Stimulated activated CD8-positive, alpha-beta memory T cell treated with anti-CD3 and anti-CD28 coated beads, Interleukin-2, amount 100 ng/mL, for 1 hour (primary cell): ENCODE results near the gene CTSD.

ENCODE experiments used
- DNase-seq, 2 donors: peaks; one replicate each; pipeline ENCODE4 v3.0.0-alpha.2; 2020; ENCODE audit warnings: low read depth in 2 of 2

The CTSD gene

DNA sequence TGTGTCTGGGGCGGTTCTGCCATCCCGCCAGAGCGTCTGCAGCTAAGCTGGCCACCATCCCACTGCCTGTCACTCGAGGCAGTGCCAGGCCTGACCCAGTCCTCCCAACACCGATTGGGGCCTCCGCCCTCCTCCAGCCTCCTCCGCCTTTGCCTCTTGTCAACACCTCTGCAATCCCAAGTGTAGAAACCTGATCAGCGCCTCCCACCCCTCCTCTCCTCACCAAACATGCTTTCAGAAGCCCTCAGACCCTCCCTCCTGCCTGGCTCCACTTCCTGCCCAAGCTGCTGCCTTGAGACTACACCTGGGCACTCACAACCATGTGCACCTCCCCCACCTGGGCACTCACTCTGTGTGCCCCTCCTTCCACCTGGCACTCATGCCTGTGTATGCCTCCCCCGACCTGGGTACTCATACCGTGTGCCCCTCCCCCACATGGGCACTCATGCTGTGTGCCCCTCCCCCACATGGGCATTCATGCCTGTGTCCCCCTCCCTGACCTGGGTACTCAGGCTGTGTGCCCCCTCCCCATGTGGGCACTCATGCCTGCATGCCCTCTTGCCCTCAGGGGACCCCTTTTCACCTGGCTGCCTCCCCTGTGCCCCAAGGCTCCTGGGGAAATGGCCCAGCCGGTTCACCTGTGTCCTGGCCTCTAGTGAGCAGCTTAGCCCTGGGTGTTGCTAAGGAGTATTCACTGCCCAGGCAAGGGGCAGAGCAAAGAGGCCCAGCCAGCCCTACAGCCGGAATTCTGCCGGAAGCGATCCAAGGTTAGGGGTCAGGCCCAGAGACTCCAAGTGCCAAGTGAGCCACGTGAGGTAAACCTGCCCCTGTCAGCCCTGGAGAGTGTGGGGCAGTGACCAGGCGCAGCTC is 7.8 kb downstream of the CTSD start:
- no peak for DNase-seq

DNA sequence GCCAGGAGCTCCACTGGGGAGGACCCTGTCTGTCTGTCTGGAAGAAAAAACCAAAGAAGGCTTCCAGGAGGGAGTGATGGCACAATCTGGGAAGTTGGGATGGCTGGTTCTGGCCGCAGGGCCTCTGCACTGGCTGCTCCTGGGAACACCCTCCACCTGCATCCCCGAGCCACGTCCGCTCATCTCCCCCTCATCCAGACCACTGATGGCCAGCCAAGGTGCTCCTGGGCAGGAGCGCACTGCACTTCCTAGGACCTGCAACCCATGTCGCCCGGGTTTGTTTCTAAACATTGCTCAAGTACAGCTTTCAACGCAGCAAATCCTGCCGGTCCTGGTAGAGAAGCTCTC is 8.4 kb downstream of the CTSD start:
- no peak for DNase-seq

DNA sequence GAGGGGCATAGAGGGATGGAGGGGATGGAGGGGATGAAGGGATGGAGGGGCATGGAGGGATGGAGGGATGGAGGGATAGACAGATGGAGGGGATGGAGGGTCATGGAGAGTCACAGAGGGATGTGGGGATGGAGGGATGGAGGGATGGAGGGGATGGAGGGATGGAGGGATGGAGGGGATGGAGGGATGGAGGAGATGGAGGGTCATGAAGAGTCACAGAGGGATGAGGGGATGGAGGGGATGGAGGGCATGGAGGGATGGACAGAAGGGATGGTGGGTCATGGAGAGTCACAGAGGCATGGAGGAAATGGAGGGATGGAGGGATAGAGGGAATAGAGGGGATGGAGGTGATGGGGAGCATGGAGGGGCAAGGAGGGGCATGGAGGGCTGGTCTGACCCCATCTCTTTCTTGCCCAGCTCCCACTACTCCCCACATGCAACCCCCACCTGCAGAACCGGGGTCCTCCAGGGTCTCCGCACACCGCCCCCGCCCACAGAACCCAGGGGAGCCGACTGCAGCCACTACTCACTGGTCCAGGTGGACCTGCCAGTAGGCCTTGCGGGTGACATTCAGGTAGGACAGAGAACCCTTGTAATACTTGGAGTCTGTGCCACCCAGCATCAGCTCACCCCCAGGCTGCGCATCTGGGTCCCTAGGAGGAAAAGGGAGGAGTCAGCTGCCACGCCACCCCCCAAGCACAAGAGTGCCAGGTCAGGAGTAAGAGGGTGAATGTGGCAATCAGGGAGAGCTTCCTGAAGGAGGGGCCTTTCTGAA is 9.2 kb downstream of the CTSD start:
- DNase-seq, result no peak

DNA sequence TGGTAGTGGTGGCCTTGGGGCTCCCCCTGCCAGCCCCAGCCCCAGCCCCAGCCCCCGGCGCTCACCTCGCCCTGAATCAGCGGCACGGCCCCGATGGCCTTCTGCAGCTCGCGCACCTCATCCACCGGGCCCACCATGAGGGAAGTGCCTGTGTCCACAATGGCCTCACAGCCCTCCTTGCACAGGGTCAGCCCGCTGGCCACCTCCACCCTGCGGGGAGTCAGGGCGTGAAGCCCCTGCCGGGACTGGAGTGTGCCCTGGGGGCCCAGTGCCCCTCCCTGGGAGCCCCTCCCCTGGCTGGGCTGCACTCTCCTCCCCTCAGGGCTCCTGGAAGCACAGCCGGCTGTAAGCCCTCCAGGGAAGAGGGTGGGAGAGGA is 9.8 kb downstream of the CTSD start:
- DNase-seq, result no peak

DNA sequence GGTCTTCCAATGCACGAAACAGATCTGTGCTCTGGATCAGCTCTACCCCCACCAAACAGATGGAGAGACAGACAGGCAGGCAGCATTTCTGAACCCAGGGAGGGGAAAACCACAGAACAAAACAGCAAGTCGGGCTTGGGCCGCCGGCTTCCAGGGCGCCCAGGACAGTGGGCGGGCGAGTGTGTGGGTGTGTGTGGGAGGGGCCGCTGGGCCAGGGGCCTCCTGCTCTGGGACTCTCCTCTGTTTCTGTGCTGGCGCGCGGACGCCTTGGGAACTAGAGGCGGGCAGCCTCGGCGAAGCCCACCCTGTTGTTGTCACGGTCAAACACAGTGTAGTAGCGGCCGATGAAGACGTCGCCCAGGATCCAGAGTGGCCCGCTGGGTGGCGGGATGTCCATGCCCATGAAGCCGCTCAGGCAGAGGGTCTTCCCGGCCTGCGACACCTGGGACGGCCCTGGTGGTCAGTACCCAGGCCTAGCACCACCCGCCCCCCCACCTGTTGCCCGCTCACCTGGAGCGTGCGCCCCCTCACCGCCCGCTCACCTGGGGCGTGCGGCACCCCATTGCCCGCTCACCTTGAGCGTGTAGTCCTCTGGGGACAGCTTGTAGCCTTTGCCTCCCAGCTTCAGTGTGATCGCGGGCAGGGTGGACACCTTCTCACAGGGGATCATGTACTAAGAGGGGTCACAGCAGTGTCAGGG is 10.3 kb downstream of the CTSD start:
- no peak for DNase-seq

DNA sequence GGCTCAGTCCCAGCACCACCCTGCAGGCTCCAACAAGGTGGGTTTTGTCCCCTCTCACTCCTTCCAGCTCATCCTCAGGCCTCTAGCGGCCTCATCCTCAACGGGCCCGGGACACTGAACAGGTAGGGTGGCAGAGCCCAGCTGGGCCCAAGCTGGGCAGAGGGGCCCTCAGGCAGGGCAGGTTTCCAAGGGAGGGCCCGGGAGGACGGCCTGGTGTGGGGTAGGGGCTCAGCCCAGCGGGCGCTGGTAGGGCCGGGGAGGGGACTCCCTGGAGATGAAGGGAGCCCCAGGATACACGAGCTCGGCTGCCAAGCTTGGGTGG is 10.9 kb downstream of the CTSD start:
- DNase-seq, result no peak

DNA sequence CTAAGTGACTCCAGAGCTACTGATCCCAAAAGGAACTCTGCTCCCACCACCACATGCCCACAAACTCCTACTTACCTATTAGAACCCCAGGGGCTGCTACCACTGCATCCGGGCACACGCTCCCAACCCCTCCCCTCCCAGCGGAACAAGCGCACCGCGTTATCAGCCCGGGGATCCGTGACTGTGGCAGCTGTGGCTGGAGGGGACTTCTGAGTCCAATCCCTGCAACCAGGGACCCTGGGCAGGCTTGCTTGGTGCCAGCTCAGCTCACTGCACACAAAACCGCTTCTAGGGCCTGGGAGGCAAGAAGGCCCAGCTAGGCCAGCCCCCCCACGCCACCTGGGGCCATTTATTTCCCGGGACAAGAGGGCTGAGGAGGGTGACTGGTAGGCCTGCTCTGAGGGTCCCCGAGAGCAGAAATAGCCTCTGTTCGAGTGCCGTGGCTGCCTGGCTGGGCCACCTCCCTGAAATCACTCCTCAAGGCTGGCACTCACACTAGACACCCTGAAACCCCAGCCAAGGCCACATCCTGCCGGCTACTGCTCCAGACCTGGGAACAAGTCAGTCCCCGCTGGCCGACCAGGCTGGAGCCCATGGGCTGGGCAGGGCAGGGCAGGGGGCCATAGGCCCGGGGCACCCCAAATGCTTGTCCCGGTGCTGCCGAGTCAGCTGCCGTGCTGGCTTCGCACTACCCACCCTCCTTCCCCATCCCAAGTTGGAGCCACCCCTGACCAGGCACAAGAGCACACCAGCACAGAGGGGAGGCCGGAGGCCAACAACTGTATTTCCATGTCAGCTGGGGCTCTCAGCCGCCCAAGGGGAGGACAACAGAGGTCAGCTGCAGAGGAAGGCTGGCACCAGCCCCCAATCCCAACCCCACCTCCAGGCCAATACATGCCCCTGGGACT is 11.5 kb downstream of the CTSD start:
- DNase-seq, result no peak

DNA sequence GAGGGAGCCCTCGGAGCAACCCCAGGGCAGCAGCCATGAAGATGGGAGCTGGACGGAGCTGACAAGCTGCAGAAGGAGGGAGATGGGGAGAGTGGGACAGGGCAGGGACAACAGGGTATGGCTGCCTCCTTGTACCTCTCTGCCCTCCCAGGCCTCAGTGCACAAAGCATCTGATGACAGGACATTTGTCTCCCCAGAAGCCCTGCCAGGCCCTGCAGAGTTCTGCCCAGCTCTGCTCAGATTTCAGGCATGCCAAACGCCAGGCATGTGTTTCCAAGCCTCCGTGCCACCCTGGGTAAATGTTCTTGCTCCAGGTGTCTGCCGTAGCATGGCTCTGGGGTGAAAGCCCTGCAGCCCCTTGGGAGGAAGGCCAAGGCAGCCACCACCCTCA is 12.2 kb downstream of the CTSD start:
- no peak for DNase-seq

DNA sequence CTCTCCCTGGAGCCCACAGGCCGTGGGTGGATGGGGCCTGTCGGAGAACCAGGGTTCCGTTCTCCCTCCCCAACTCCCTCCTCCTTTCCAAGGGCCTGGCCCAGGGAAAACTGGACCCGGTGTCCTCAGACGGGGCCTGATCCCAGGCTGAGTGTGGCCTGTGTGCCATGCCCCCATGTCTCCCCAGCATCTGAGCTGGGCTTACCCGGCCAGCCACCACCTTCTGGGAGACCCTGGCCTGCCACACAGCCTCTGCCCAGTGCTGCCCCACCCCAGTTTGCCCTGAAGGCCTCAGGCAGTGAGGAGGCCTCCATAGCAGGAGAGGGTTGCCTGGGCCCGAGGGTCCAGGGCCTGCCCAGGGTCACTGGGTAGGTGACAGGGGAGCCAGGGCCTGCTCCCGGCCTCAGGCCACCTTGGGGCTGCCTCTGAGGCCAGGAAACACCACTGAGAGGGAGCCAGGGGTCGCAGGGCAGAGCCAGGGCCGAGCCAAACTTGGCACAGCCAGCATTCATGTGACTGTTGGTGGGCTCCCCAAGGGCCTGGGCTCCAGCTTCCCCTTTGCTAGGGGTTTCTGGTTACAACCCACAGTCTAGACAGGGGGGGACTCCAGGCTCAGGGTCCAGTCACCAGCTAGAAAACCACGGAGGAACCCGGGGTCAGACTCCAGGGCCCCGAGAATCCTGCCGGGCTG is 12.7 kb downstream of the CTSD start:
- no peak for DNase-seq

DNA sequence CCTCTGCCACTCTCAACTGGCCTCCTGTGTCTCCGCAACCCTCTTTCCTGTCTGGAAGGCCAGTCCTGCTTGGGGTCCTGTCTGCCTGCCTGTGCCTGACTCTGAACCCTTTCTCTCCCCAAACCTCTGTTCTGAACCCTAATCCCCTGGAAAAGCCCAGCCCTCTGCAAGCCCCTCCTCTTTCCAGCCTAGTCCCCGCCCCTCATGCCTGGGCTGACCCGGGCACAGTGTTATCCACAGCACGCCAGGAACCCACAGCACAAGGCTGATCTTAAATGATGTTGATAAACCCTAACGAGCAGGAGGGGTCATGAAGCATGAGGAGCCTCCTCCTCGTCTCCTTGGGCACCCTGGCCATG is 13.3 kb downstream of the CTSD start, which contains the start of gene IFITM10:
TSS of gene IFITM10 (minus strand) at position 115 of the 359 bp plus-strand sequence. CDS start 153 bp downstream, outside the sequence.
- no peak for DNase-seq

DNA sequence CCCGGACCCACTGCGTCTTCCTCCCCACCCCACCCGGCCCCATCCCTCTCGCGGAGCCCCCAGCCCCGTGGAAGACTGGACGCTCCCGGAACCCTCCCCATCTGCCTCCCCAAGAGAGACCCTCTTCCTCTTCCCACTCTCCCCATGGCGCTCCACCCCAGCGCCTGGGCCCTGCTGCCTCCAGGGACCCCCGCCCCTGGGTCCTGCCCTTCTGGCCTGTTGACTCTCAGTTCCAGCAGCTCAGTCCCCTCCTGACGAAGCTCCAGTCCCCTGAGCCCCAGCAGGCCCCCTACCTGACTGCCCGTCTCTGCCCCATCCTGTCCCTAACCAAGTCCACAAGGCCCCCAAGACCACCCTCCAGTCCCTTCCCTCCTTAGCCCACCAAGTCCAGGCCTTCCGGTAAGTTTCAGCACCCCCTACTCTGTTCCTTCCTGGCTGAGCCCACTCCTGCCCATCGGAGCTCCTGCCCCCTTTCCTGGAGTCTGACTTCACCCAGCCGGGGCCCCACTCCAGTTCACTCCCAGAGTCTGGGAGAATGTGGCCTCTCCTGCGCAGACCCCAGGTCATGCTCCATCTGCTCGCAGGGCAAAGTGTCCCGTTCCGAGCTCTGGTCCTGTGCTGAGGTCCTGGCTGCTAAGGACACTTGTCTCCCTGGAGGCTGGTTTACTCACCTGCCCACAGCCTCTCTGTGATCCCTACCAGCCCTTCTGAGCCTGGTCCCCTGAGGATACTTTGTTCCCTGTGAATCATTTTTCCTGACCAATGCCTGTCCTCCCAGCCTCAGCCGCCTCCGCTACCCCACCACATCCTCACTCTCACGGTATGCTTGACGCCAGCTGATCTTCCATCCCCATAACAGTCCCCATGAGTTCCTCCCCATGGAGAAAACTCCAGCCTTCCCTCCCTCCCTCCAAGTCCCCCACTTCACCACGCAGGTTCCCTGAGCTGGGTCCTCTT is 14.1 kb downstream of the CTSD start:
- DNase-seq, result no peak

DNA sequence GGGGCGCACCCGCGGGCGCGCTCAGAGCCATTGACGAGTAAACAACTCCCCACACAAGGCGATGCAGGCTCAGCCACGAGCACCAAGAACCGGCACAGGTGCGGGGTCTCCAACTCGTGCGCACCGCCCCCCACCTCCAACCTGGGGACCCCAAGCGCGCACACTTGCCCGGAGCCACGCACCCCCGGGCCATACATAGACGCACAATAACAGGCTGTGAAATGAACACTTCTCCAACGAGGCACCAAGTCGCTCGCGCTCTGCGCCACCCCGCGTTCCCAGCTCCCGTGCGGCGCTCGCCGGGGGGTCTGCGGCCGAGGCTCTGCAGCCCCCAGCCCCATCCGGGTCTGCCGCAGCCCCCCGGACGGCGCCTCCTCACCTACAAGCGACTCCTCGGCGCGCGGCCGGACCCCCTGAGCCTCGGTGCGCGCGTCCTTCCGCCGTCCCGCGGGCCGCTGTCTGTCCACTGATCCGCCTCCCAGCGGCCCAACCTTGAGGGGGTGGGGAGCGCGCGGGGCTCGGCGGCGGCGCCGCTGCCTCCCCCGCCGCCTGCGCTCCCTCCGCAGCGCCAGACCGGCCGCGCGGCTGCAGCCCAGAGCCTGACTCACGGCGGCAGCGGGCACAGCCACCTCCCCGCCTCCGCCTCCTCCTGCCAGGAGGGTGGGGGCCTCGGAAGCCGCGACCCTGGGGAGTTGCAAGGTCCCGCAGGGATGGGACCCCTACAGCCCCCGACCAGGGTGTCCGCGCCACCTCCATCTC is 14.9 kb downstream of the CTSD start:
- DNase-seq, result no peak

DNA sequence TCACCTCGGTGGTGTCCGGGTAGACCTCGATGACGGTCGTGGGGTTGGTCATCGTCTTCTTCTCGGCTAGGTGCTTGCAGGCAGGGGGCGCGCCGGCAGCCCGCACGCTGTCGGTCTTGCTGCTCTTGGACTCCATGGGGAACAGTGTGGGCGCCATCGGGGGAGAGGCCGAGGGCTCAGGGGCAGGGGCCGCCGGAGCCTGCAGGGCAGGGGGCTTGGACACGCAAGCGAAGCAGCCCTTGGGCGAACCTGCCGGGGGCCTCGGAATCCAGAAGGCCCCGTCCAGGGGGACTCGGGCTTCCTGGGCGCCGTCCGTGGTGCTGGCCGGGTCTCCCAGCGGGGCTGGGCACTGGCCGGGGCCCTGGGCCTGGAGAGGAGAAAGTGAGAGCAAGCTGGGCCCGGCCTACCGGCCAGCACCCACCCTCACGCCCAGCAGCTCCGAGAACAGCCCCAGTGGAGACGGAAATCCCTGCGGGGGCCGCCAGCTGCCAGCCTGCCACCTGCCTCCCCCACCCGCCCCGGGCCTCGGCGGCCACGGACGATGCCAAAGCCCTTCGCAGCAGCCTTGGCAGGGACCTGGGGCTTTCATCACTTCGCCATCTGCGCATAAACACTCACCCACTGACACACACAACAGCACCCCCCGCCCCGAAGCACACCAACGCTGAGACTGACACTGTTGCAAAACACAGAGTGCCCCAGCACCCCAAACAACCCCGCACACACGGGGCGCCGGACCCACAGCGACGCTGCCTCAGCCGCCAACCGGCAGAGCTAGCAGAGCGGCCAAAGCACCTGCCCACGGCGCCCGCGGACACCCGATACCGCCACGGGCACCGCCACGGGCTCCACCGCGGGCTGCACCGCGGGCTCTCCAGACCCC is 15.7 kb downstream of the CTSD start:
- DNase-seq, result no peak

DNA sequence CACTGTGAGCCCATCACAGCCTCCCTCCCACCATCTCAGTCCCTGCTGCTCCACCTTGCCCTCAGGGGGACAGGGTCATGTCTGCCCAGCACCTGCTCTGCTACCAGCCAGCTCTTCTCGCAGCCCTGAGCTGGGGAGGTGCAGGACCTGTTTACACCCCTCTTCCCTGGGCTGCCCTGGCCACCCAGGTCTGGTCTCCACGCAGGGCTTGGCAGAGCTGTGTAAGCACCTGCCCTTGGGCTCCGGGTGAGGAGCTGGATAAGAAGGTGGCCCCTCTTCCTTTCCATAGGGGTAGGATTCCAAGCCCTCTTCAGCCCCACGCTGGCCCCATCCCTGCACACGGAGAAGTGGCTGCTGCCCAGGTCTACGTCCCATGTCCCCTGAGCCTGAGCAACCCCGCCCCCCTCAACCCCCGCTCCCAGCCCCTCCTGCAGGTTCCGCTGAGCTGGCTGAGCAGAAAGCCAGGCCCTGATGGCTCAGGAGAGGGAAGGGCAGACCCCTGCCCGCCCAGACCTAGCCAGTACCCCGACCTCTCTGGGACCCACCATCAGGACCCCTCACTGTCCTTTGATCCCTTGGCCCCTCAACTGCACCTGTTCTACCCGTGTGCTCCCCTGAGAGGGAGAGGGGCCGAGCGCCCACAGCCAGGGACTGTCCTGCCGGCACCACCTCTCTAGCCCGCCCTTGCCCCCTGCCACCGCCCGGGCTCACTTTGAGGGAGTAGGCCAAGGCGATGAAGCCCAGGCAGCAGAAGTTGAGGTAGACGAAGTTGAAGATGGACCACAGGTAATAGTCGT is 16.6 kb downstream of the CTSD start:
- DNase-seq, result no peak

DNA sequence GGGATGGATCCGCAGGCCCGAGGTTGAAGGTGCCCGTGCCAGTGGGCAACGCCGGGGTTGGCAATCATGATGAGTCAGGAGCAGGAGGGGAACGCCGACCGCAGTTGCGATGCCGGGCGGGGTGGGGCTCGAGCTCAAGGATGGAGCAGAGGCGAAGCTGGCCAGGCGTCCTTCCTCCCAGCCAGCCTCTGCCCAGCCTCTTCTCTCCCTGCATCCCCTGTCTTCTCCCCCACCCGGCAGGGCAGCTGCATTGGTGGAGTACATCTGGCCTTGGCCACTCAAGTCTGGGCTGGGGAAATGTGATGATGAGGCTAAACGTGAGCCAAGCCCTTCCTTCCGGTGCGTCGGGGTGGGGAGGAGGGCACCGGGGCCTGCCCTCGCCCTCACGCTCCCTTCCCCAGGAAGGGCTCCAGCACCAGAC is 17.2 kb downstream of the CTSD start:
- no peak for DNase-seq

DNA sequence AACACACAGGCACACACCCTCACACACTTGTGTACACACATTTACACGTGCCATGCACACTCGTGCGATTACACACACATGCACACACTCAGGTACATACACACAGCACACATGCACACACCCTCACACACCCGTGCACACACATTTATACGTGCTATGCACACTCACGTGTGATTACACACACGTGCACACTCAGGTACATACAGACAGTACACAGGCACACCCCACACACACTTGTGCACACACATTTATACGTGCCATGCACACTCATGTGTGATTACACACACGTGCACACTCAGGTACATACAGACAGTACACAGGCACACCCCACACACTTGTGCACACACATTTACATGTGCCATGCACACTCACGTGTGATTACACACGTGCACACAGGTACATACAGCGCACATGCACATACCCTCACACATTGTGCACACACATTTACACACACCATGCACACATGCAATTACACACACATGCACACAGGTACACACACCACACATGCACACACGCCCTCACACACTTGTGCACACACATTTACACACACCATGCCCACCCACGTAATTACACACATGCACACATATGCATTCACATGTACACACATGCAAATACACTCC is 17.9 kb downstream of the CTSD start:
- no peak for DNase-seq
